Heart right ventricle (tissue), 16 donors: ENCODE measurements around the gene KCNK2. TPM values are rescaled to one million over a fixed set of nuclear protein-coding genes. Genes with fewer than 3 reads are reported as not detected.

Experiments
- ATAC-seq, 8 donors: fragments of 200-7000 bp; cut with Tn5 transposase; one replicate each; pipeline ENCODE4 v1.9.1; 2020; ENCODE audit warnings: mild to moderate bottlenecking in 8 of 8, moderate library complexity in 8 of 8, moderate number of reproducible peaks in 1 of 8
- DNase-seq, 2 donors: peaks; one replicate each; pipeline ENCODE4 v3.0.0-alpha.2; 2020
- H3K27ac ChIP-seq, 10 donors: fragments of 200-600 bp; sonication (generic) in 2 of 10; one replicate each; pipeline versions ENCODE4 v1.5.0 to v1.8.0; 2020 to 2022; ENCODE audit warnings: mild to moderate bottlenecking in 3 of 10
- H3K27me3 ChIP-seq, 7 donors: fragments of 200-600 bp; one replicate each; pipeline ENCODE4 v1.8.0; 2021 to 2022; ENCODE audit warnings: mild to moderate bottlenecking in 2 of 7
- H3K36me3 ChIP-seq, 9 donors: fragments of 200-600 bp; sonication (generic) in 1 of 9; one replicate each; pipeline versions ENCODE4 v1.5.0 to v1.8.0; 2020 to 2022; ENCODE audit warnings: mild to moderate bottlenecking in 2 of 9
- H3K4me1 ChIP-seq, 9 donors: fragments of 200-600 bp; sonication (generic) in 1 of 9; one replicate each; pipeline versions ENCODE4 v1.5.0 to v1.8.0; 2020 to 2022; ENCODE audit warnings: mild to moderate bottlenecking in 4 of 9
- H3K4me3 ChIP-seq, 10 donors: fragments of 200-600 bp; sonication (generic) in 2 of 10; one replicate each; pipeline versions ENCODE4 v1.5.0 to v1.8.0; 2020 to 2022; ENCODE audit warnings: mild to moderate bottlenecking in 7 of 10, moderate library complexity in 2 of 10
- H3K9me3 ChIP-seq, 11 donors: fragments of 200-600 bp in 10 of 11; sonication (generic) in 2 of 11; one replicate each; pipeline versions ENCODE4 v1.5.0 to v1.8.0; 2013 to 2022; ENCODE audit warnings: mild to moderate bottlenecking in 2 of 11, control low read depth in 1 of 11, moderate library complexity in 1 of 11
- WGBS, 2 donors: extraction: QIAGEN DNeasy Blood & Tissue Kit; methylation state at CpG; one replicate each; pipeline ENCODE4 v1.1.7; 2013; ENCODE audit warnings: inconsistent platforms in 1 of 2; 5-methylcytosine and 5-hydroxymethylcytosine counted together
- intact Hi-C, 10 donors: fragments of 100-400 bp; cut with DNase I; formaldehyde crosslinking; loops; one replicate each; pipeline versions ENCODE4 v1.11.1 to v1.14.2; 2022
- polyA plus RNA-seq, 2 donors: library from polyadenylated mRNA; stranded (reverse); fragments of 200-250 nt; gene quantifications; one replicate each; pipeline ENCODE4 v1.2.3, GENCODE V29; 2013
- total RNA-seq, 10 donors: library from RNA; stranded (reverse); fragmentation: NEBNext Ultra II Directional in 3 of 10; extraction: Animal tissue kit (Norgen Biotek cat#: 25700) in 3 of 10; gene quantifications; one replicate each; pipeline versions ENCODE4 v1.2.1 to v1.2.4, GENCODE V29; 2021 to 2023
- TF ChIP-seq, protein P1 (sequence below), 9 donors: fragments of 200-600 bp; sonication (generic) in 2 of 9; IDR thresholded peaks; one replicate each; pipeline versions ENCODE4 v1.5.0 to v1.8.0; 2021 to 2022; ENCODE audit warnings: antibody characterized with exemption in 9 of 9, mild to moderate bottlenecking in 5 of 9, moderate library complexity in 1 of 9
- donor health status: Arrhythmogenic right ventricular cardiomyopathy.
- donor health status: ischemic (EF 13 %, LVEDD 7.1; RV severe dilation, severe dysfunction).
- donor health status: healthy with polysubstance abuse.
- donor health status: DM: no; HTN: yes; CAD: no.
- donor health status: DM: no; HTN: no; CAD: no.
- donor health status: ischemic (EF 25% LVEDD 6.9; RV normal size, moderate dysfunction).
- donor health status: ischemic (EF 25% LVEDD 5.7; RV mildly dilated, moderate dysfunction).
- donor health status: healthy.
- donor health status: DM: yes; HTN: yes; CAD: no.
- donor health status: Ischemic cardiomyopathy.
- donor health status: ischemic (EF 35%, LVEDD 5.7; RV mildly dilated, moderate dysfunction).
- donor health status: nonischemic (EF 11% LVEDD 7.7; RV severe dilation, severe dysfunction).
- donor health status: DM: yes; HTN: yes; CAD: no.
- donor health status: PGD.
- donor health status: ischemic (EF 29% LVEDD 5.4; RV normal size, mild dysfunction).
- donor health status: nonischemic (EF 23%, LVEDD 6.1; RV moderate dilation, normal function).

The KCNK2 gene
- total and polyA plus RNA-seq, 12 donors: 0.06 to 0.79 (median 0.26) TPM; not detected in 5

GRCh38 chr1:215277532-215277931 is 195.0 kb downstream of the KCNK2 start:
- H3K27me3 ChIP-seq: no peaks in the 10 kb centered on the region
- no peaks in the 10 kb centered on the region for H3K4me1 ChIP-seq
- DNase-seq (no peak), ATAC-seq (no peak)
- H3K36me3 ChIP-seq: no peaks in the 10 kb centered on the region
- intact Hi-C loops: no loop called here
- H3K9me3 ChIP-seq: no peaks in the 10 kb centered on the region
- no peak overlapping the region for H3K27ac ChIP-seq
- TF ChIP-seq, protein P1, sequence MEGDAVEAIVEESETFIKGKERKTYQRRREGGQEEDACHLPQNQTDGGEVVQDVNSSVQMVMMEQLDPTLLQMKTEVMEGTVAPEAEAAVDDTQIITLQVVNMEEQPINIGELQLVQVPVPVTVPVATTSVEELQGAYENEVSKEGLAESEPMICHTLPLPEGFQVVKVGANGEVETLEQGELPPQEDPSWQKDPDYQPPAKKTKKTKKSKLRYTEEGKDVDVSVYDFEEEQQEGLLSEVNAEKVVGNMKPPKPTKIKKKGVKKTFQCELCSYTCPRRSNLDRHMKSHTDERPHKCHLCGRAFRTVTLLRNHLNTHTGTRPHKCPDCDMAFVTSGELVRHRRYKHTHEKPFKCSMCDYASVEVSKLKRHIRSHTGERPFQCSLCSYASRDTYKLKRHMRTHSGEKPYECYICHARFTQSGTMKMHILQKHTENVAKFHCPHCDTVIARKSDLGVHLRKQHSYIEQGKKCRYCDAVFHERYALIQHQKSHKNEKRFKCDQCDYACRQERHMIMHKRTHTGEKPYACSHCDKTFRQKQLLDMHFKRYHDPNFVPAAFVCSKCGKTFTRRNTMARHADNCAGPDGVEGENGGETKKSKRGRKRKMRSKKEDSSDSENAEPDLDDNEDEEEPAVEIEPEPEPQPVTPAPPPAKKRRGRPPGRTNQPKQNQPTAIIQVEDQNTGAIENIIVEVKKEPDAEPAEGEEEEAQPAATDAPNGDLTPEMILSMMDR (IDR thresholded peaks at IDR 0.05): no peak
- WGBS, 2 donors: 44 to 55% methylated on average over 2 of the region's 2 CpGs
- no peak overlapping the region for H3K4me3 ChIP-seq

DNA sequence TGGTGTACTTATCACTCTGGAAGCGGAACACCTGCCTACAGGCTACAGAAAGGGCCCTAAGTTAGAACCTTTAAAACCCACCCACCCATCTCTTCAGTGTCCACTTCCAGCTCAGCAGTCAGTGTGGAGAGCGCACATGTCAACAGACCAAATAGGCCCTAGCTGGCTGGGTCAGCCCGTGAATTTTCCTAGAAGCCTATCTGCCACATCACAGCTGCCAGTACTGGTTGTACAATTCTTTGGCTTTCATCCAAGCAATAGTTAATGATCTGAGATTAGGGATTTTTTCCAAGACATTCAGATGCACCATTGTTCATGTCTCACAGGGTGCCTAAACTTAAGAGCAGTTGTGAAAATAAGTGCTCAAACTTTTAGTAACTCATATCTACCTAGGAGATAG is 197.1 kb downstream of the KCNK2 start:
- TF ChIP-seq, protein P1 (IDR thresholded peaks at IDR 0.05): no peak
- no peak overlapping the region for H3K4me3 ChIP-seq
- intact Hi-C loops: no loop called here
- no peaks in the 10 kb centered on the region for H3K9me3 ChIP-seq
- 73 to 74% methylated on average over 3 of the region's 3 CpGs for WGBS, 2 donors
- no peak for DNase-seq
- no peak for ATAC-seq
- no peaks in the 10 kb centered on the region for H3K36me3 ChIP-seq
- no peak overlapping the region for H3K27ac ChIP-seq
- no peaks in the 10 kb centered on the region for H3K27me3 ChIP-seq
- no peaks in the 10 kb centered on the region for H3K4me1 ChIP-seq

GRCh38 chr1:215282557-215282956 is 200.0 kb downstream of the KCNK2 start:
- Histone ChIP-seq H3K27me3 (no peaks in the 10 kb centered on the region), H3K4me3 (no peak overlapping the region), H3K36me3 (no peaks in the 10 kb centered on the region), H3K27ac (no peak overlapping the region), H3K9me3 (no peaks in the 10 kb centered on the region), H3K4me1 (no peaks in the 10 kb centered on the region)
- intact Hi-C loops: no loop called here
- DNase-seq (no peak), ATAC-seq (no peak)
- WGBS, 2 donors: 62 to 70% methylated on average over 3 of the region's 3 CpGs
- TF ChIP-seq, protein P1 (IDR thresholded peaks at IDR 0.05): no peak

GRCh38 chr1:215285013-215285800 is 202.7 kb downstream of the KCNK2 start:
- DNase-seq: no peak
- ATAC-seq: no peak
- 68 to 73% methylated on average over 3 of the region's 3 CpGs for WGBS, 2 donors
- intact Hi-C loops: no loop called here
- Histone ChIP-seq H3K27me3 (no peaks in the 10 kb centered on the region), H3K9me3 (no peaks in the 10 kb centered on the region), H3K4me1 (no peaks in the 10 kb centered on the region), H3K27ac (no peak overlapping the region), H3K36me3 (no peaks in the 10 kb centered on the region), H3K4me3 (no peak overlapping the region)
- TF ChIP-seq, protein P1 (IDR thresholded peaks at IDR 0.05): no peak
